Nephron (organoid): ENCODE results near the gene MSLN.

Source experiments
- H3K27ac Mint-ChIP-seq, 3 experiments: 2 replicates each; pipeline ENCODE4 v1.8.0; 2020; ENCODE audit warnings: mixed read lengths in 3 of 3, mild to moderate bottlenecking in 2 of 3, moderate library complexity in 1 of 3
- H3K27me3 Mint-ChIP-seq: 2 replicates; pipeline ENCODE4 v1.8.0; 2021; ENCODE audit warnings: low read depth, mild to moderate bottlenecking, moderate library complexity, mixed read lengths
- H3K36me3 Mint-ChIP-seq: 2 replicates; pipeline ENCODE4 v1.8.0; 2020; ENCODE audit warnings: low read depth, mixed read lengths
- H3K4me1 Mint-ChIP-seq: 2 replicates; pipeline ENCODE4 v1.8.0; 2020; ENCODE audit warnings: mixed read lengths
- H3K4me3 Mint-ChIP-seq, 3 experiments: 2 replicates each; pipeline ENCODE4 v1.8.0; 2020; ENCODE audit warnings: mild to moderate bottlenecking in 3 of 3, mixed read lengths in 3 of 3, moderate library complexity in 2 of 3
- H3K9me3 Mint-ChIP-seq: 2 replicates; pipeline ENCODE4 v1.8.0; 2020; ENCODE audit warnings: mixed read lengths
- CTCF ChIP-seq, 3 experiments: fragments of 200-600 bp; sonication (generic); IDR thresholded peaks; one replicate each; pipeline ENCODE4 v1.5.0; 2021; ENCODE audit warnings: antibody characterized with exemption in 3 of 3; ENCODE audit not compliant: unreplicated experiment in 3 of 3

MSLN gene

DNA sequence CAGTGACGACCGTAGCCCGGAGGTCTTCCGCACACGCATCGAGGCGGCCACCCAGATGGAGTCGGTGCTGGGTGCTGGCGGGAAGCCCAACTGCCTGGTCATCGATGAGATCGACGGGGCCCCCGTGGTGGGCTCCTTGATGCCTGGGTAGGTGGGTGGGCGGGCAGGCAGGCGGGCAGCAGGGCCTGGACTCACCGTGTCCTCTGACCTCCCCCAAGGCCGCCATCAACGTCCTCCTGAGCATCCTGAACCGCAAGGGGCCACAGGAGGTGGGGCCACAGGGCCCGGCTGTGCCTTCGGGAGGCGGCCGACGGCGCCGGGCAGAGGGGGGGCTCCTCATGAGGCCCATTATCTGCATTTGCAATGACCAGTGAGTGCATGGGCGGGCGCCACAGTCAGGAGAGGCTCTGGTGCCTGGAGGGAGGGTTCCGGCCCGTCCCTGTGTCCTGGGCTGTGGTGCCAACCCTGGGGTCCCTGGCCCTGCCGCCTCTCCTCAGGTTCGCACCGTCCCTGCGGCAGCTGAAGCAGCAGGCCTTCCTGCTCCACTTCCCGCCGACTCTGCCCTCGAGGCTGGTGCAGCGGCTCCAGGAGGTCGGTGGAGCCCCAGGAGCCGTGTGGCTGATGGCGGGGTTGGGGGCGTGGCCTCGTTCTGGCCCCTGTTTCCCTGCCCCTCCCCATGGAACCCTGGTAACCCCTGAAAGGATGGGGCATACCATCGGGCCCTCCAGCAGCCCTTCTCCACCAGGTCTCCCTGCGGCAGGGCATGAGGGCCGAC, 31.9 kb downstream of the MSLN start:
- H3K27me3 Mint-ChIP-seq: peaks cover 1% of the 10 kb centered on the region
- peaks cover 9% of the 10 kb centered on the region for H3K36me3 Mint-ChIP-seq
- no peaks in the 10 kb centered on the region for H3K9me3 Mint-ChIP-seq
- H3K4me1 Mint-ChIP-seq: no peaks in the 10 kb centered on the region
- H3K4me3 Mint-ChIP-seq: no peak overlapping the region
- no peak for TF ChIP-seq CTCF (IDR thresholded peaks at IDR 0.05; ENCODE audit: unreplicated experiment in 3 of 3)
- no peak overlapping the region for H3K27ac Mint-ChIP-seq

GRCh38 chr16:793414-793813, 32.9 kb downstream of the MSLN start:
- no peaks in the 10 kb centered on the region for H3K9me3 Mint-ChIP-seq
- peaks cover 12% of the 10 kb centered on the region for H3K36me3 Mint-ChIP-seq
- H3K27ac Mint-ChIP-seq: no peak overlapping the region
- H3K4me3 Mint-ChIP-seq: no peak overlapping the region
- H3K4me1 Mint-ChIP-seq: no peaks in the 10 kb centered on the region
- peaks cover 11% of the 10 kb centered on the region for H3K27me3 Mint-ChIP-seq
- no peak for TF ChIP-seq CTCF (IDR thresholded peaks at IDR 0.05; ENCODE audit: unreplicated experiment in 3 of 3)

GRCh38 chr16:794091-794822, 33.7 kb downstream of the MSLN start:
- Mint-ChIP-seq H3K36me3 (peaks cover 12% of the 10 kb centered on the region), H3K4me3 (no peak overlapping the region), H3K27me3 (peaks cover 20% of the 10 kb centered on the region), H3K4me1 (no peaks in the 10 kb centered on the region), H3K9me3 (no peaks in the 10 kb centered on the region), H3K27ac (no peak overlapping the region)
- TF ChIP-seq CTCF (IDR thresholded peaks at IDR 0.05; ENCODE audit: unreplicated experiment in 3 of 3): no peak

- Mint-ChIP-seq H3K27ac (no peak overlapping the region), H3K27me3 (peaks cover 21% of the 10 kb centered on the region), H3K4me1 (no peaks in the 10 kb centered on the region), H3K4me3 (no peak overlapping the region), H3K36me3 (peaks cover 12% of the 10 kb centered on the region), H3K9me3 (no peaks in the 10 kb centered on the region)
- no peak for TF ChIP-seq CTCF (IDR thresholded peaks at IDR 0.05; ENCODE audit: unreplicated experiment in 3 of 3)
These were observed 34.4 kb downstream of the MSLN start for GRCh38 chr16:794853-795466.

DNA sequence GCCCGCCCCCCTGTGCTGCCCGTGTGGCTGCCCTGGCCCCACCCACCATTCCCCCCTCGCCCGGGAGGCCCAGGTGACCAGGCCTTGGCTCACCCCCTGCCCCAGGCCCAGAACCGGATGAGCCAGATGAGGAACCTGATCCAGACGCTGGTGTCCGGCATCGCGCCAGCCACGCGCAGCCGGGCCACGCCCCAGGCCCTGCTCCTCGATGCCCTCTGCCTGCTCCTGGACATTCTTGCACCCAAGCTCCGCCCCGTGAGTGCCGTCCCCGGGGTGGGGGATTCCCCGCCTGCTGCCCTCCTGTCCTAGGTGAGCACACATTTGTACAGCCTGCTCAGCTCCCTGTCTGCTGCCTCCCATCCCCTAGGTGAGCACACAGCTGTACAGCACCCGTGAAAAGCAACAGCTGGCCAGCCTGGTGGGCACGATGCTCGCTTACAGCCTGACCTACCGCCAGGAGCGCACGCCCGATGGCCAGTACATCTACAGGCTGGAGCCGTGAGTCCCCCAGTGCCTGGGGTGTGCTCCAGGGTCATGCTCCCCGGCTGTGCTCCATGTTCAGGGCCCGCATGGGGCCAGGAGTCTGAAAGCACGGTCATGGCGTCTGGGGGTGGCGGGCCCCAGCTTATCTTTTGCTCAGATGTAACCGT, 35.2 kb downstream of the MSLN start:
- no peaks in the 10 kb centered on the region for H3K4me1 Mint-ChIP-seq
- no peak overlapping the region for H3K27ac Mint-ChIP-seq
- no peak for TF ChIP-seq CTCF (IDR thresholded peaks at IDR 0.05; ENCODE audit: unreplicated experiment in 3 of 3)
- peaks cover 25% of the 10 kb centered on the region for H3K27me3 Mint-ChIP-seq
- H3K4me3 Mint-ChIP-seq: no peak overlapping the region
- H3K36me3 Mint-ChIP-seq: peaks cover 12% of the 10 kb centered on the region
- H3K9me3 Mint-ChIP-seq: no peaks in the 10 kb centered on the region
